Activated CD4-positive, alpha-beta T cell treated with anti-CD3 and anti-CD28 coated beads for 1 hour (primary cell): ENCODE data around the gene NHSL2.

Source experiments
- DNase-seq: peaks from one replicate; pipeline ENCODE4 v3.0.0-alpha.2; 2020

Gene NHSL2

DNA sequence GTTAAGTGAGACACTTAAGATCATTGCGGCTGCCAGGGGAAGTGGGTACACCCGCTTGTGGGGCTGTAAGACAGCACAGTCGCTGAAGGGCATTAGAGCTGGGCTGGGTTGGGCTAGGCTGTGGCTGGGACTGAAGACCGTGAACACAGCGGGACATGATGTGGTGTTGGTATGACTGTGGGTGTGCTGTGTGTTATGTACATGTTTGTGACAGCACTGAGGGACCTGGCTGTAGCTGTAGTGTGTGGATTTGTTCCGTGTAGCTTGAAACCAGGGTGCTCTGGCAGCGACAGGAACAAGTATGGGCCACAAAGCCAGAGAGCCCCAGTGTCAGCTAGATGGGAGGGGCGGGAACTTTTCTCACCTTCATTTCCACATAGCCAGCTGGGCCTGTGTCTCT, 82.1 kb downstream of the NHSL2 start:
- peak; percentile 7 for DNase-seq

- DNase-seq = no peak
Measured at GRCh38 chrX:71993371-71993770, 82.7 kb downstream of the NHSL2 start.

DNA sequence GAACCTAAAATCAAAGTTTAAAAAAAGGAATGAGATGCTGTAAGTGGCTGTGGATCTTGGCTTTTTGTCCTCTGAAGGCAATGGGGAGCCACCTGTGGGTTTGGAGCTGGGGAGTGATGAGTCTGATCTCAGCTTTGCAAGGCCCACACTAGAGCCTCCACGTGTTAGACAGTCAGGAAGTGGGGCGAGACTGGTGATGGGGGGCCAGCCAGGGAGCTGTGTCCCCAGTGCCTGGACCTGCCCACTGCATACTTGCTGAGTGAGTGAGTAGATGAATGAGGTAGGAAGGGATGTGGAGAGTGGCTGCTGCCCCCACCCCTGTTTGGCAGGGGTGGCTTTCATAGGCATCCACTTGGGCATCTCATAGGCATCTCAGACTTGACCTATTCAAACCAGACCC, 84.0 kb downstream of the NHSL2 start:
- no peak for DNase-seq

- no peak for DNase-seq
Measured at GRCh38 chrX:71995122-71995521, 84.5 kb downstream of the NHSL2 start.

DNA sequence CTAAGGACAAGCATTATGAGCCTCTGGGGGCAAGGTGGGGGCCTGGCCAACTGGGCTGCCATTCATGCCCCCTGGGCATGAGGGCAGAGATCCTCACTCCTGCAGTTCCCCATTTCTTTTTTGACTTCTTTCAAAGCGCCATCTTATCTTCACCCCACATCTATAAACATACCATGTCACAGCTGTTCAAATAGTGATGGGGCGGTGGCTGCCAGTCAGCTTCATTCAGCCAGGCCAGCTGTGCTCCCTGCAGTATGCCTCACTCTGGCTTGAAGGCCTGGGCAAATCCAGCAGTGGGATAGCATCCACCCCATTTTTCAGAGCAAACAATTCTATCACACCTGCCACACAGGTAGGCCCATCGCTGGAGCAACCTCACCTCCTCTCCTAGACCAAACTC, 85.5 kb downstream of the NHSL2 start:
- DNase-seq = no peak

DNA sequence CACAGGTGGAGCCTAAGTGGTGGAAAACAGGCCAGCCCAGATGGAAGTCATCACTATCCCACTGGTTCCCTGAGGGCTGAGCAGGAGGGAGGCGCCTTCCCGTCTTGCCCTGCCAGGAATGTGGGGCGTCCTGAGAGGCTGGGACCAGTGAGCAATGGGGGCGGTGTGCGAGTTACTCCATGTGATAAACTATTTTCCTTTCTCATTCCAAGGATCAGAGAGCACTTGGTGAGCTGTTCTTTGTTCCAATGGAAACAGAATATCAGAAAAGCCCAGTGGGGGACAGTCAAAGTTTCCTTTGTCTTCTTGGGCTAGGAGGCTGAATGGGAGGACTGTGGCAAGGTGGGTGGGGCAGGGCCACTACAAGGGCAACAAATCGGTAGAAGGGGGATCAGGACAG, 86.2 kb downstream of the NHSL2 start:
- no peak for DNase-seq

- no peak for DNase-seq
Measured at GRCh38 chrX:71997320-71997719, 86.7 kb downstream of the NHSL2 start.

DNA sequence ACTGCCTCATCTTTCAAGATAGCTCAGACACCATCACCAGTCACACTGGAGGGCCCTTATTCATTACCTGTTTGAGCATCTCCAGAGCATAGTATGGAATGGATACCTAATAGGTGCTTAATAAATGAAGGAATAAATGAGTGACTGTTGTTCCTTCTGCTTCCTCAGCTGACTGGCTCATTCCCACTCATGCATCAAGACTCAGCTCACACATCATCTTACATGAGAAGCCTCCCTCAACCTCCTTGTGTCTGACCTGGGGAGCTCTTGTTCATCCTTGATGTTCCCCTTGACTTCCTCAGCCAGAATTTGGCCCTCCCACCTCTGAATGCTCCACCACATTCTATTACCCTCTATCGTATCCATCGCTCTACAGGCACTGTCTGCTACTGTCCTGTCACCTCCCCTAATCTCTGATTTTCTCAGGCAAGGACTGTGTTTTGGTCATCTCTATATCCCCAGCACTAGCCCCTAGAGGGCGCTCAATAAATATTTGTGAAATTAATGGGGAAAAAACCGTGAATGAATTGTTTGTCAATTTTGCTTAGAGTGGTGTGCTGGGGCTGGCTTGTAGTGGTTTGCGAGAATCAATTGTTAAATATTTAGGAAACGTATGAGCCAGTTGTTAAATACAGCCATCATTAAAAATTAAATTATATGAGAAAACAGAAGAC, 88.3 kb downstream of the NHSL2 start:
- no peak for DNase-seq

GRCh38 chrX:71999535-71999934, 88.9 kb downstream of the NHSL2 start:
- DNase-seq = no peak

DNA sequence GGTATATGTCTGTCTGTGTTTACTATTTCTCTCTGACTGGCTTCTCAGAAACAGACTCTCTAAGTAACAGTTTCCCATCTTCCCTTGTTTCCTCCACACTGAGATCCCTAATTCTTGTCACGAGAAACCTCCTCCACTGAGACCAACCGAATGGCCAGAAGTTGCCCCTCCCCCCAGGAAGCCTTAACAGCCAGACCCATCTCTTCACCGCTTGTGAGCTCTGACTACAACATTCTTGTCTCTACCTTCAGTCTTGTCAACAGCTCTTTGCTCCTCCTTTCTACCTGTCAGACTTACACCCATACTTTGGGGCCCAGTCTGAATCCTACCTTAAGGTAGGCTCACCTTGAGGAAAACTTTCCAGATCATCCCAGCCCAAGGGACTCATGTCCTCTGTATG, 90.8 kb downstream of the NHSL2 start:
- no peak for DNase-seq

DNA sequence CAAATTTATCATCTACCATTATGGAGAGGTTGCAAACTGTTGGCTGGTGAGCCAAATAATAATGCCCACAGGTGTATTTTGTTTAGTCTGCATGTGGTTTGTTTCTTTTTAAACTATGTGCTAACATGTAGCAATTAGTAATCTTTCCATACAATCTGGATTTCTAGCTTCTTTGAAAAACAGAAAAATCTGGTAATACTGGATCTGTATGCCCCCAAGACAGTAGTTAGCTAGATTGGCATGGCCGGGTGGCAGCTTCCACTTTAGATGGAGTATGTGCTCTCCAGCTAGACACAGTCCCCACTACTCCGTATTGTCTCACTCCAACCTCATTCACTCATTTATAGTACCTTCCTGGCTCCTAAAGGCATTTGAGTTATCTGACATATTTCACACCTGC, 91.3 kb downstream of the NHSL2 start:
- DNase-seq = no peak

GRCh38 chrX:72002875-72003274, 92.2 kb downstream of the NHSL2 start:
- no peak for DNase-seq

GRCh38 chrX:72003811-72004750, 93.4 kb downstream of the NHSL2 start:
- no peak for DNase-seq

- DNase-seq = no peak
Measured at GRCh38 chrX:72005046-72005445, 94.4 kb downstream of the NHSL2 start.

- no peak for DNase-seq
Measured at GRCh38 chrX:72006461-72006860, 95.8 kb downstream of the NHSL2 start.

GRCh38 chrX:72009731-72010130, 99.1 kb downstream of the NHSL2 start:
- no peak for DNase-seq

- DNase-seq = no peak
Measured at GRCh38 chrX:72011734-72012133, 101.1 kb downstream of the NHSL2 start.

- no peak for DNase-seq
Measured at GRCh38 chrX:72015383-72015782, 104.7 kb downstream of the NHSL2 start.

- no peak for DNase-seq
Measured at GRCh38 chrX:72016881-72017783, 106.5 kb downstream of the NHSL2 start.

- DNase-seq = peak; percentile 73
Measured at GRCh38 chrX:72018277-72019112, 107.8 kb downstream of the NHSL2 start.

DNA sequence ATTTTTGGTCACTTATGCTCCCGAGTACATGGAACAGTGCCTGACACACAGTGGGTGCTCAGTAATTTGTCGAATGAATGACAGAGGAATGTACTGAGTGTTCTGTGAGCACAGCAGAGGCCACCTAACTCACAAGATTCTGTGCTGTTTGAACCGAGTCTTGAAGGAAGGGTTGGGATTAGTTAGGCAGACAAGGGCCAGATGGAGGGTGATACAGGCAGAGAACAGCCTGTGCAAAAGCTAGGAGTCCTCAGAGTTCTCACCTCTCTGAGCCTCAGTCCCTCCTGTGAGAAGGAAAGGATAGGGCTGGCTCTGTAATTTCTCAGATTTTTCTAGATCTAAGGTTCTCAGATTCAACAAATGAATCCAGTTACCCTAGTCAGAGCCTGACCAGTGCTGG, 108.8 kb downstream of the NHSL2 start:
- no peak for DNase-seq

DNA sequence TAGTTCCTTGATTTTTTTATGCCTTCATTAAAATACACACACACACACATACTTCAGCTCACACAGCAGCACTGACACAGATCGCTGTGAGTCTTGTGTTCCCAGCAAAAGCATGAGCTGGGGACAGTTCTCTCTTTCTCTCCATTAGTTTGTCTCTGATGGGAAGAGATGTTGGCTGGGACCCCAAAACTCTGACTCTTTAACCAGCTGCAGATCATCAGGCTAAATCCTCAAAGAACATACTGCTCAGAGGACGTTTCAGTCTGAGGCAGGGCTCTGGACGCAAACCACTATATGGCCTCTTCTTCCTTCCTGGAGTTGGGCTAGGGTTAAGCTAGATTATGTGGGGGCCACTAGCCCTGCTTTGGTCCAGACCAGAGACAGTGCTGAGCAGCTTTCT, 109.6 kb downstream of the NHSL2 start:
- DNase-seq = no peak
